HEK293 (cell line): ENCODE results near the gene PHF19.
A peak's percentile ranks its signal among the peaks of the same experiment; 100 is the strongest.

ENCODE experiments used
- CTCF ChIA-PET: fragments of 350-600 bp; formaldehyde crosslinking; extraction: SDS; loops from one replicate; lab custom pipeline; 2021; ENCODE audit warnings: antibody characterized with exemption; lab: Yijun Ruan, JAX
- POLR2A ChIA-PET: fragments of 300-600 bp; formaldehyde crosslinking; extraction: SDS; loops from one replicate; lab custom pipeline; 2020; ENCODE audit warnings: antibody characterized with exemption, inconsistent platforms; lab: Yijun Ruan, JAX
- H3K27ac ChIP-seq: fragments of 200-500 bp; sonication (Bioruptor generic); 2 replicates; pipeline ENCODE4 v1.5.1; 2014; ENCODE audit warnings: low read depth, low read length, control low read depth, inconsistent platforms; ENCODE audit errors: extremely low read depth
- H3K36me3 ChIP-seq, 2 experiments: fragments of 200-500 bp in 1 of 2; sonication (Bioruptor generic) in 1 of 2; 1 replicate in 1 of 2; 2 replicates in 1 of 2; pipeline ENCODE4 v1.5.1; 2014 to 2017; ENCODE audit warnings: inconsistent platforms in 2 of 2, low read length in 2 of 2; ENCODE audit not compliant: control insufficient read depth in 2 of 2, insufficient read depth in 1 of 2
- H3K4me1 ChIP-seq: fragments of 200-500 bp; sonication (Bioruptor generic); 2 replicates; pipeline ENCODE4 v1.5.1; 2014; ENCODE audit warnings: mild to moderate bottlenecking, low read length, inconsistent platforms; ENCODE audit not compliant: control insufficient read depth, insufficient read depth
- H3K4me3 ChIP-seq: 2 replicates; pipeline ENCODE4 v1.5.1; 2011; ENCODE audit warnings: low read depth, mild to moderate bottlenecking, control low read depth, low read length, moderate library complexity
- H3K9me3 ChIP-seq: fragments of 200-500 bp; sonication (Bioruptor generic); 2 replicates; pipeline ENCODE4 v1.5.1; 2014; ENCODE audit warnings: low read depth, low read length, inconsistent platforms; ENCODE audit not compliant: control insufficient read depth, insufficient read depth
- BCL6B ChIP-seq: fragments of 450-650 bp; formaldehyde crosslinking; IDR thresholded peaks from 2 replicates; pipeline ENCODE4 v1.5.1; 2017; ENCODE audit warnings: missing biosample characterization, missing genetic modification characterization
- GLIS1 ChIP-seq: fragments of 450-650 bp; formaldehyde crosslinking; IDR thresholded peaks from 2 replicates; pipeline ENCODE4 v1.5.1; 2016; ENCODE audit warnings: missing biosample characterization, missing genetic modification characterization
- REPIN1 ChIP-seq: fragments of 450-650 bp; formaldehyde crosslinking; IDR thresholded peaks from 2 replicates; pipeline ENCODE4 v1.5.1; 2017; ENCODE audit warnings: missing biosample characterization, missing genetic modification characterization, low read depth
- SCRT1 ChIP-seq: fragments of 450-650 bp; formaldehyde crosslinking; IDR thresholded peaks from 2 replicates; pipeline ENCODE4 v1.5.1; 2016; ENCODE audit warnings: missing biosample characterization, missing genetic modification characterization, borderline replicate concordance
- SCRT2 ChIP-seq: fragments of 450-650 bp; formaldehyde crosslinking; IDR thresholded peaks from 2 replicates; pipeline ENCODE4 v1.5.1; 2016; ENCODE audit warnings: missing biosample characterization, missing genetic modification characterization
- ZBTB21 ChIP-seq: fragments of 450-650 bp; formaldehyde crosslinking; IDR thresholded peaks from 2 replicates; pipeline ENCODE4 v1.5.1; 2017; ENCODE audit warnings: missing biosample characterization, missing genetic modification characterization
- ZFP37 ChIP-seq: fragments of 450-650 bp; formaldehyde crosslinking; IDR thresholded peaks from 2 replicates; pipeline ENCODE4 v1.5.1; 2016; ENCODE audit warnings: missing biosample characterization, missing genetic modification characterization
- ZIC2 ChIP-seq: fragments of 450-650 bp; formaldehyde crosslinking; IDR thresholded peaks from 2 replicates; pipeline ENCODE4 v1.5.1; 2016; ENCODE audit warnings: missing biosample characterization, missing genetic modification characterization
- ZNF157 ChIP-seq: fragments of 450-650 bp; formaldehyde crosslinking; IDR thresholded peaks from 2 replicates; pipeline ENCODE4 v1.5.1; 2016; ENCODE audit warnings: missing biosample characterization, missing genetic modification characterization
- ZNF18 ChIP-seq: fragments of 450-650 bp; formaldehyde crosslinking; IDR thresholded peaks from 2 replicates; pipeline ENCODE4 v1.5.1; 2016; ENCODE audit warnings: missing biosample characterization, missing genetic modification characterization
- ZNF366 ChIP-seq: fragments of 450-650 bp; formaldehyde crosslinking; conservative IDR thresholded peaks from 2 replicates; pipeline ENCODE4 v1.5.1; 2016; ENCODE audit warnings: missing biosample characterization, missing genetic modification characterization
- ZNF510 ChIP-seq: fragments of 450-650 bp; formaldehyde crosslinking; IDR thresholded peaks from 2 replicates; pipeline ENCODE4 v1.5.1; 2018; ENCODE audit warnings: mild to moderate bottlenecking, missing genetic modification characterization, missing biosample characterization; ENCODE audit not compliant: insufficient replicate concordance
- ZNF518A ChIP-seq: fragments of 450-650 bp; formaldehyde crosslinking; conservative IDR thresholded peaks from 2 replicates; pipeline ENCODE4 v1.5.1; 2016; ENCODE audit warnings: low read depth, missing biosample characterization, missing genetic modification characterization
- ZNF580 ChIP-seq: fragments of 450-650 bp; formaldehyde crosslinking; IDR thresholded peaks from 2 replicates; pipeline ENCODE4 v1.5.1; 2016; ENCODE audit warnings: missing biosample characterization, missing genetic modification characterization
- ZNF629 ChIP-seq: fragments of 450-650 bp; formaldehyde crosslinking; IDR thresholded peaks from 2 replicates; pipeline ENCODE4 v1.5.1; 2017; ENCODE audit warnings: missing biosample characterization, missing genetic modification characterization
- ZNF660 ChIP-seq: fragments of 450-650 bp; IDR thresholded peaks from 2 replicates; pipeline ENCODE4 v1.5.1; 2018; ENCODE audit warnings: missing biosample characterization, mild to moderate bottlenecking, missing genetic modification characterization
- ZNF701 ChIP-seq: fragments of 450-650 bp; formaldehyde crosslinking; IDR thresholded peaks from 2 replicates; pipeline ENCODE4 v1.5.1; 2016; ENCODE audit warnings: missing biosample characterization, missing genetic modification characterization
- ZNF777 ChIP-seq: fragments of 450-650 bp; formaldehyde crosslinking; IDR thresholded peaks from 2 replicates; pipeline ENCODE4 v1.5.1; 2017; ENCODE audit warnings: missing biosample characterization, missing genetic modification characterization, borderline replicate concordance

The PHF19 gene

GRCh38 chr9:120876842-120877240 is at the start of gene PHF19 (continued):
- TF ChIP-seq ZNF366 (tag by site-specific recombination) (peak; percentile 64), REPIN1 (tag by site-specific recombination) (no peak)

GRCh38 chr9:120926397-120926928 is 49.5 kb upstream of the PHF19 start, which contains the start of gene TRAF1:
TRAF1 (minus strand) TSS chr9:120926796; CDS start chr9:120926075, 721 bp downstream.
- H3K9me3 ChIP-seq = no peaks in the 10 kb centered on the region
- H3K4me1 ChIP-seq = no peaks in the 10 kb centered on the region
- no peaks in the 10 kb centered on the region for H3K36me3 ChIP-seq
- TF ChIP-seq ZNF157 (tag by site-specific recombination) (no peak), ZFP37 (tag by site-specific recombination) (no peak), ZNF629 (peak; percentile 1; the same call in 1 of the 2 replicates), SCRT2 (tag by site-specific recombination) (peak; percentile 84), ZNF518A (tag by site-specific recombination) (no peak), ZNF18 (tag by site-specific recombination) (no peak), BCL6B (tag by site-specific recombination) (no peak), SCRT1 (tag by site-specific recombination) (0 out of 2 replicates have a peak, but pooled peaks have one; percentile 22), GLIS1 (tag by site-specific recombination) (0 out of 2 replicates have a peak, but pooled peaks have one; percentile 7), ZNF701 (tag by site-specific recombination) (no peak)
- TF ChIP-seq, all 188 proteins: peak for 4
- no peak within 1 kb of the TSS for H3K27ac ChIP-seq
- ChIA-PET POLR2A (no interaction called here), CTCF (interaction anchor here (0.7 to 1.5 kb wide), 3 partner anchors 10 to 171 kb away, joined by 3 to 4 read pairs (median 3); no protein-coding TSS in a partner anchor)
- no peak within 1 kb of the TSS for H3K4me3 ChIP-seq

GRCh38 chr9:120925535-120926396 is 48.8 kb upstream of the PHF19 start:
- ChIA-PET CTCF (interaction anchor here (0.7 to 1.6 kb wide), 2 partner anchors 11 to 63 kb away, joined by 3 to 5 read pairs; no protein-coding TSS in a partner anchor), POLR2A (interaction anchor here (0.7 kb wide), 1 partner anchor 46 kb away, joined by 3 read pairs; no protein-coding TSS in a partner anchor)
- H3K27ac ChIP-seq = no peak overlapping the region
- TF ChIP-seq ZNF629 = peak; percentile 67
- TF ChIP-seq ZNF660 (tag by site-specific recombination) = 0 out of 2 replicates have a peak, but pooled peaks have one; percentile 15
- no peak for TF ChIP-seq ZNF510 (tag by site-specific recombination)
- TF ChIP-seq ZNF580 = no peak
- TF ChIP-seq ZBTB21 (tag by site-specific recombination) = peak; percentile 72
- TF ChIP-seq ZIC2 (tag by site-specific recombination) = peak; percentile 28; the same call in 1 of the 2 replicates
- TF ChIP-seq ZNF777 (tag by site-specific recombination) = no peak
- H3K9me3 ChIP-seq = no peaks in the 10 kb centered on the region
- no peaks in the 10 kb centered on the region for H3K4me1 ChIP-seq
- H3K4me3 ChIP-seq = no peak overlapping the region
- no peaks in the 10 kb centered on the region for H3K36me3 ChIP-seq
